HFFc6 (cell line): ENCODE data around the gene RAB37. TPM values are rescaled to one million over a fixed set of nuclear protein-coding genes. Genes with fewer than 3 reads are reported as not detected.

ENCODE experiments used
- DNase-seq: peaks from one replicate; pipeline ENCODE4 v3.0.0-alpha.2; 2018
- H3K27ac Mint-ChIP-seq: 2 replicates; pipeline ENCODE4 v1.8.0; 2020; ENCODE audit warnings: mild to moderate bottlenecking, mixed read lengths
- H3K27me3 Mint-ChIP-seq: 2 replicates; pipeline ENCODE4 v1.8.0; 2021; ENCODE audit warnings: mild to moderate bottlenecking, moderate library complexity, mixed read lengths; ENCODE audit not compliant: insufficient read depth
- H3K36me3 Mint-ChIP-seq: 2 replicates; pipeline ENCODE4 v1.8.0; 2021; ENCODE audit warnings: low read depth, mixed read lengths
- H3K4me1 Mint-ChIP-seq: 2 replicates; pipeline ENCODE4 v1.8.0; 2020; ENCODE audit warnings: low read depth, mixed read lengths
- H3K4me3 Mint-ChIP-seq: 2 replicates; pipeline ENCODE4 v1.8.0; 2020; ENCODE audit warnings: mild to moderate bottlenecking, moderate library complexity, mixed read lengths
- H3K9me3 Mint-ChIP-seq: 2 replicates; pipeline ENCODE4 v1.8.0; 2020; ENCODE audit warnings: mild to moderate bottlenecking, mixed read lengths
- total RNA-seq, 6 experiments: library from RNA; stranded (reverse); fragmentation: NEBNext Ultra II Directional; extraction: Animal tissue kit (Norgen Biotek cat#: 25700); gene quantifications; 2 replicates in 1 of 6; 3 replicates in 5 of 6; pipeline ENCODE4 v1.2.3, GENCODE V29; 2021
- TF ChIP-seq, protein P1 (sequence below): fragments of 200-600 bp; sonication (generic); IDR thresholded peaks from 2 replicates; pipeline ENCODE4 v1.5.0; 2021; ENCODE audit warnings: antibody characterized with exemption, mild to moderate bottlenecking

The RAB37 gene
- total RNA-seq, 6 experiments from 2014 or later, result 0.11 to 0.28 (median 0.12) TPM; not detected in 3

DNA sequence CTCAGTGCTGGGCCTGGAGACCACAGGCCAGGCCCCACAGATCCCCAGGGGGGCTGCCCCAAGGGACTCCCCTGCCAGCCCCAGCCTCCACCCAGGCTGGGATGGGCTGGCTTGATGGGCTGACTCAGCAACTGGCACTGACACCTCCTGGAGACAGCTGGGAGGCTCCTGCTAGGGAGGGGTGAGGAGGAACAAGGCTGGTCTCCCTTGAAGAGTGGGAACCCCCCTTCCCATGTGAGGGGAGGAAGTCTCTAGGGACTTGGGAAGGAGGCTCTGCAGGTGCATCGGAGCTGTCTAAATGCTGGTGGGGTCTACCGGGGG is 21.8 kb downstream of the RAB37 start:
- DNase-seq, result no peak
- no peaks in the 10 kb centered on the region for H3K9me3 Mint-ChIP-seq
- no peaks in the 10 kb centered on the region for H3K27me3 Mint-ChIP-seq
- H3K27ac Mint-ChIP-seq, result no peak overlapping the region
- H3K4me3 Mint-ChIP-seq, result no peak overlapping the region
- no peaks in the 10 kb centered on the region for H3K36me3 Mint-ChIP-seq
- H3K4me1 Mint-ChIP-seq, result peaks cover 18% of the 10 kb centered on the region
- TF ChIP-seq, protein P1, sequence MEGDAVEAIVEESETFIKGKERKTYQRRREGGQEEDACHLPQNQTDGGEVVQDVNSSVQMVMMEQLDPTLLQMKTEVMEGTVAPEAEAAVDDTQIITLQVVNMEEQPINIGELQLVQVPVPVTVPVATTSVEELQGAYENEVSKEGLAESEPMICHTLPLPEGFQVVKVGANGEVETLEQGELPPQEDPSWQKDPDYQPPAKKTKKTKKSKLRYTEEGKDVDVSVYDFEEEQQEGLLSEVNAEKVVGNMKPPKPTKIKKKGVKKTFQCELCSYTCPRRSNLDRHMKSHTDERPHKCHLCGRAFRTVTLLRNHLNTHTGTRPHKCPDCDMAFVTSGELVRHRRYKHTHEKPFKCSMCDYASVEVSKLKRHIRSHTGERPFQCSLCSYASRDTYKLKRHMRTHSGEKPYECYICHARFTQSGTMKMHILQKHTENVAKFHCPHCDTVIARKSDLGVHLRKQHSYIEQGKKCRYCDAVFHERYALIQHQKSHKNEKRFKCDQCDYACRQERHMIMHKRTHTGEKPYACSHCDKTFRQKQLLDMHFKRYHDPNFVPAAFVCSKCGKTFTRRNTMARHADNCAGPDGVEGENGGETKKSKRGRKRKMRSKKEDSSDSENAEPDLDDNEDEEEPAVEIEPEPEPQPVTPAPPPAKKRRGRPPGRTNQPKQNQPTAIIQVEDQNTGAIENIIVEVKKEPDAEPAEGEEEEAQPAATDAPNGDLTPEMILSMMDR, result no peak

DNA sequence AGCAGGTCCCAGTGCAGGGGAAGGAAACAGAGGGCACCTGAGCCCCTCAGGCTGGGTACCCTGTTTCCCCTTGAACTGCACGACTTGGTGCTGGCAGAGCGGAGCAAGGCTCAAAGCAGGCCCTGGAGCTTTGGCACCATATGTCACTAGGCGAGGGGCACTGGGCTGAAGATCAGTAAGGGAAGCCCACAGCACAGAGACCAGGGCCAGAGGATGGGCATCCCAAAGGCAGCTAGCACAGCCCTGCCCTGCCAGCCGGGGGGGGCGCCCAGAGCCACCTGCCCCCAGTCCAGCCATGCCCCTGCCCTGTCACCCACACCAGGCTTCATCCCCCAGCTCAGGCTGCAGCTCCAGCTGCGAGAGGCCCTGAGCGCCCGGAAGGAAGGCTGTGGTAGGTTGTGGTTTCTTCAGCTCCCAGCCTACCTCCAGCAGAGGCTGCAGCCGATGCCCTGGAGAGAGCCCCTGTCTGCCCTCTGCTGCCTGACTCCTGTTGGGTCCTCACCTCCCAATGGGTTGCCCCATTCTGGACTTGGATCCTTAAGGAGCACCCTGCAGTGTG is 22.3 kb downstream of the RAB37 start:
- Mint-ChIP-seq H3K4me3 (no peak overlapping the region), H3K9me3 (no peaks in the 10 kb centered on the region), H3K27ac (no peak overlapping the region; the same call in 1 of the 2 replicates), H3K27me3 (no peaks in the 10 kb centered on the region), H3K36me3 (no peaks in the 10 kb centered on the region), H3K4me1 (peaks cover 18% of the 10 kb centered on the region)
- TF ChIP-seq, protein P1, result no peak
- no peak for DNase-seq

GRCh38 chr17:74759941-74760340 is 22.9 kb downstream of the RAB37 start:
- DNase-seq, result no peak
- Mint-ChIP-seq H3K4me1 (peaks cover 18% of the 10 kb centered on the region), H3K36me3 (no peaks in the 10 kb centered on the region), H3K9me3 (no peaks in the 10 kb centered on the region), H3K27me3 (no peaks in the 10 kb centered on the region), H3K4me3 (no peak overlapping the region), H3K27ac (no peak overlapping the region; the same call in 1 of the 2 replicates)
- TF ChIP-seq, protein P1, result no peak

DNA sequence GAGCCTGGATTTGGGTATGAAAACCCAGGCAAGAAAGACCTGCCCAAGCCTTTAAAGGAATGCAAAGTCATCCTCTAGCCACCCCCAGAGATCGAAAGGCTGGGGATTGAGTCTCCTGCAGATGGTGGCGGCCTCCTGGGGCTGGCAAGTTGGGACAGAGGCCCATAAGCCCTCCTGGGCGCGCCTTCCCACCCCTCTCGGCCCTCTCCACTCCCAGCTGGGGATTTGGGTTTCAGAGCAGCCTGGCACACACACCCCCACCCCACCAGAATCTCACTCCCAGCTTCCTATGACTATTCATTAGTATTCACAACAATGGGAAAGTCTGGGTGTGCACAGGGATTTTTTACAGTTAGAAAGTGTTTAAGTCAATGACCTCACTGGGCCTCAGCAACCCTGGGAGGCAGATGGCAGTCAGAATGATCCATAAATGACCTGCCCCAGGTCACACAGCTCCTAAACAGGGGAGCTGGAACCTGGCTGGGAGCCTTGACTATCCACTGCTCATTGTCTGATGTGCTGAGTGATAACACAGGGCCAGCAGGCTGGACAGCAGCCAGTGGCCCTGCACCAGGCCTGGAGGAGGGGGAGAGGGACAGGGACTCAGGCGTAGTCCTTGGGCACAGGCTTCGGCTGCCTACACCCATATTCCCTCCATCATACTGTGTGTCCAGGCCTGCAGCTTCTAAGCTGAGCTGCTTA is 23.5 kb downstream of the RAB37 start:
- Mint-ChIP-seq H3K36me3 (no peaks in the 10 kb centered on the region), H3K9me3 (no peaks in the 10 kb centered on the region), H3K4me1 (peaks cover 18% of the 10 kb centered on the region), H3K4me3 (no peak overlapping the region), H3K27ac (0 out of 2 replicates have a peak overlapping the region, but pooled peaks have one; percentile 16), H3K27me3 (no peaks in the 10 kb centered on the region)
- no peak for DNase-seq
- TF ChIP-seq, protein P1, result no peak

DNA sequence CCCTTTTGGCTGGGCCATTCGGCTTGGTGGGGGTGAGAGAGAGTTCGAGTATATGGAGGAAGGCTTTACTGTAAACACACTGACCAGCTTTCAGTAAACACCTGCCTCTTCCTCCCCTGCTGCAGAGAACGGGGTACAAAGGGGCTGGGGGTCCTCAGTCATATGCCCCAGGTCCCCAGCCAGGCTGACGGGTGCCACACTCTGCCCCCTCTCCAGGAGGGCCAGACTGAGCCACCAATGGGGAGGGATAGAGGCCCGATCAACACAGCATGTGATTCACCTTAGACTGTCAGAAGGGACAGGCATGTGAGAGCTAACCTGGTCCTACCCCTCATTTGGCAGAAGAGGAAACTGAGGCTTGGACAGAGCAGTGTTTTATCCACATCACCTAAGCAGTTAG is 24.4 kb downstream of the RAB37 start:
- Mint-ChIP-seq H3K27ac (no peak overlapping the region), H3K4me1 (peaks cover 18% of the 10 kb centered on the region), H3K9me3 (no peaks in the 10 kb centered on the region), H3K36me3 (no peaks in the 10 kb centered on the region), H3K4me3 (no peak overlapping the region), H3K27me3 (no peaks in the 10 kb centered on the region)
- TF ChIP-seq, protein P1, result no peak
- DNase-seq, result no peak
